ENCODE data around the gene RAB3B.

RAB3B gene

GRCh38 chr1:51952638-51953037, 37.9 kb downstream of the RAB3B start:
- in situ Hi-C loops (cut with HindIII; ENCODE audit: low sequenced_read_pairs), result no loop called here
- no peak overlapping the region for H3K4me3 ChIP-seq (ENCODE audit: low read depth, low read length)
- TF ChIP-seq CTCF (IDR thresholded peaks at IDR 0.05; ENCODE audit: low read depth, low read length), result no peak

GRCh38 chr1:51950701-51951100, 39.8 kb downstream of the RAB3B start:
- TF ChIP-seq CTCF (IDR thresholded peaks at IDR 0.05; ENCODE audit: low read depth, low read length), result no peak
- in situ Hi-C loops (cut with HindIII; ENCODE audit: low sequenced_read_pairs), result no loop called here
- H3K4me3 ChIP-seq (ENCODE audit: low read depth, low read length), result no peak overlapping the region
- no peak for DNase-seq (ENCODE audit: low read depth, low spot score)

More at GRCh38 chr1:51952638-51953037, 37.9 kb downstream of the RAB3B start:
- DNase-seq (ENCODE audit: low read depth, low spot score), result no peak

- in situ Hi-C loops (cut with HindIII; ENCODE audit: low sequenced_read_pairs), result no loop called here
- H3K4me3 ChIP-seq (ENCODE audit: low read depth, low read length), result no peak overlapping the region
- no peak for TF ChIP-seq CTCF (IDR thresholded peaks at IDR 0.05; ENCODE audit: low read depth, low read length)
- DNase-seq (ENCODE audit: low read depth, low spot score), result no peak
These were observed 41.3 kb downstream of the RAB3B start for GRCh38 chr1:51949014-51949702.

- in situ Hi-C loops (cut with HindIII; ENCODE audit: low sequenced_read_pairs), result no loop called here
- no peak for DNase-seq (ENCODE audit: low read depth, low spot score)
- no peak for TF ChIP-seq CTCF (IDR thresholded peaks at IDR 0.05; ENCODE audit: low read depth, low read length)
- H3K4me3 ChIP-seq (ENCODE audit: low read depth, low read length), result no peak overlapping the region
These were observed 42.0 kb downstream of the RAB3B start for GRCh38 chr1:51948491-51948915.

GRCh38 chr1:51946300-51946699, 44.2 kb downstream of the RAB3B start:
- TF ChIP-seq CTCF (IDR thresholded peaks at IDR 0.05; ENCODE audit: low read depth, low read length), result no peak
- peak; percentile 44 for DNase-seq (ENCODE audit: low read depth, low spot score)
- in situ Hi-C loops (cut with HindIII; ENCODE audit: low sequenced_read_pairs), result no loop called here
- H3K4me3 ChIP-seq (ENCODE audit: low read depth, low read length), result no peak overlapping the region

GRCh38 chr1:51945591-51945990, 44.9 kb downstream of the RAB3B start:
- peak; percentile 61 for DNase-seq (ENCODE audit: low read depth, low spot score)
- in situ Hi-C loops (cut with HindIII; ENCODE audit: low sequenced_read_pairs), result no loop called here
- no peak overlapping the region for H3K4me3 ChIP-seq (ENCODE audit: low read depth, low read length)
- TF ChIP-seq CTCF (IDR thresholded peaks at IDR 0.05; ENCODE audit: low read depth, low read length), result no peak
